IPS-18c (cell line): ENCODE data around the gene OGFOD3.

ENCODE experiments used
- H3K4me3 ChIP-seq: 2 replicates; pipeline ENCODE4 v1.7.0; 2013; ENCODE audit warnings: low read depth, mild to moderate bottlenecking, low read length, moderate library complexity; ENCODE audit not compliant: insufficient read depth
- H3K9me3 ChIP-seq: one replicate; pipeline ENCODE4 v1.6.1; 2013; ENCODE audit warnings: mild to moderate bottlenecking, low read length, moderate library complexity; ENCODE audit not compliant: control insufficient read depth, insufficient read depth

OGFOD3 gene

GRCh38 chr17:82342361-82343079 is 75.9 kb downstream of the OGFOD3 start:
- Histone ChIP-seq H3K9me3 (no peaks in the 10 kb centered on the region), H3K4me3 (no peak overlapping the region)

GRCh38 chr17:82339634-82340580 is 78.5 kb downstream of the OGFOD3 start:
- H3K4me3 ChIP-seq: no peak overlapping the region
- no peaks in the 10 kb centered on the region for H3K9me3 ChIP-seq
